Spleen (tissue), 11 donors: ENCODE results near the gene AMN1. TPM values are rescaled to one million over a fixed set of nuclear protein-coding genes. Genes with fewer than 3 reads are reported as not detected.
A peak's percentile ranks its signal among the peaks of the same experiment; 100 is the strongest.

Experiments used
- DNase-seq: peaks from one replicate; pipeline ENCODE4 v3.0.0-alpha.2; 2020
- H3K27ac ChIP-seq, 8 donors: fragments of 200-600 bp; sonication (generic) in 7 of 8; 1 replicate in 4 of 8; 2 replicates in 4 of 8; pipeline versions ENCODE4 v1.5.0 to v1.8.0; 2016 to 2021; ENCODE audit warnings: inconsistent platforms in 4 of 8, mild to moderate bottlenecking in 4 of 8, moderate library complexity in 1 of 8
- H3K27me3 ChIP-seq, 7 donors: fragments of 200-600 bp; sonication (generic) in 6 of 7; replicated peaks in 1 of 7; 1 replicate in 4 of 7; 2 replicates in 3 of 7; pipeline versions ENCODE4 v1.5.0 to v1.8.0; 2016 to 2021; ENCODE audit warnings: inconsistent platforms in 3 of 7, mild to moderate bottlenecking in 1 of 7
- H3K36me3 ChIP-seq, 6 donors: fragments of 200-600 bp; sonication (generic) in 5 of 6; 1 replicate in 4 of 6; 2 replicates in 2 of 6; pipeline versions ENCODE4 v1.5.0 to v1.8.0; 2016 to 2021; ENCODE audit warnings: inconsistent platforms in 2 of 6
- H3K4me1 ChIP-seq, 6 donors: fragments of 200-600 bp; sonication (generic) in 5 of 6; 1 replicate in 3 of 6; 2 replicates in 3 of 6; pipeline versions ENCODE4 v1.5.0 to v1.8.0; 2016 to 2021; ENCODE audit warnings: inconsistent platforms in 3 of 6
- H3K4me3 ChIP-seq, 8 donors: fragments of 200-600 bp; sonication (generic) in 7 of 8; 1 replicate in 4 of 8; 2 replicates in 4 of 8; pipeline versions ENCODE4 v1.5.0 to v1.8.0; 2016 to 2021; ENCODE audit warnings: inconsistent platforms in 4 of 8, mild to moderate bottlenecking in 4 of 8, moderate library complexity in 2 of 8
- H3K9me3 ChIP-seq, 8 donors: fragments of 200-600 bp; sonication (generic) in 7 of 8; 1 replicate in 4 of 8; 2 replicates in 4 of 8; pipeline versions ENCODE4 v1.5.0 to v1.8.0; 2016 to 2021; ENCODE audit warnings: inconsistent platforms in 4 of 8
- CTCF ChIP-seq, 11 experiments: fragments of 200-600 bp in 7 of 11; fragments of 450-650 bp in 4 of 11; sonication (generic) in 4 of 11; IDR thresholded peaks in 8 of 11; conservative IDR thresholded peaks in 3 of 11; 1 replicate in 7 of 11; 2 replicates in 4 of 11; pipeline versions ENCODE4 v1.4.0 to v1.8.0; 2016 to 2021; ENCODE audit warnings: antibody characterized with exemption in 11 of 11, inconsistent platforms in 4 of 11, mild to moderate bottlenecking in 1 of 11
- POLR2A ChIP-seq, 3 donors: fragments of 450-650 bp; IDR thresholded peaks; one replicate each; pipeline ENCODE4 v1.5.1; 2017; ENCODE audit warnings: antibody characterized with exemption in 3 of 3, mild to moderate bottlenecking in 1 of 3
- POLR2AphosphoS5 ChIP-seq, 3 donors: sonication (generic); formaldehyde crosslinking; IDR thresholded peaks; one replicate each; pipeline ENCODE4 v1.5.1; 2017; ENCODE audit warnings: antibody characterized with exemption in 3 of 3
- WGBS, 5 donors: extraction: QIAGEN DNeasy Blood & Tissue Kit in 3 of 5; methylation state at CpG; one replicate each; pipeline versions ENCODE4 v1.1.5 to v1.1.7; 2013 to 2018; 5-methylcytosine and 5-hydroxymethylcytosine counted together
- intact Hi-C: fragments of 100-400 bp; cut with DNase I; formaldehyde crosslinking; loops from one replicate; pipeline ENCODE4 v1.15.0; 2023; ENCODE audit warnings: low total_unique reads
- polyA plus RNA-seq, 3 donors: library from polyadenylated mRNA; stranded (reverse); fragments of 200-250 nt; gene quantifications; one replicate each; pipeline ENCODE4 v1.2.1, GENCODE V29; 2013
- total RNA-seq, 7 donors: library from RNA; depleted of rRNA in 3 of 7; stranded (reverse); fragments of >200 nt in 3 of 7; fragmentation: NEBNext Ultra II Directional in 4 of 7; extraction: Animal tissue kit (Norgen Biotek cat#: 25700) in 4 of 7; gene quantifications; one replicate each; pipeline versions ENCODE4 v1.1.0 to v1.2.1, GENCODE V29; 2016 to 2021
- donor health status: healthy with polysubstance abuse.
- donor health status: DM: no; HTN: no; CAD: no; lungs with moderate emphysema.
- donor health status: DM: no; HTN: no; CAD: no.
- donor health status: Bipolar disorder and iron deficiency.
- donor health status: healthy.
- donor health status: DM: no; HTN: no; CAD: no.
- donor health status: DM: yes; HTN: yes; CAD: no.

AMN1 gene
- total and polyA plus RNA-seq, 10 donors, result 12.9 to 27.4 (median 16.1) TPM

- H3K36me3 ChIP-seq, result peaks cover 0 to 8% (median 0%) of the 10 kb centered on the region in 6 donors
Measured at GRCh38 chr12:31659087-31659942, 69.5 kb downstream of the AMN1 start, which contains the start of gene ETFBKMT. TSS of gene ETFBKMT (plus strand) at chr12:31659688. CDS start at chr12:31661954, 2,266 bp downstream.

GRCh38 chr12:31658471-31659086 lies 70.2 kb downstream of the AMN1 start:
- intact Hi-C loops, result loop anchor here (10.0 kb wide), 2 partner anchors 656 to 1016 kb away; partner anchors contain the start of gene DNM1L
- H3K27me3 ChIP-seq, result no peaks in the 10 kb centered on the region
- 18 to 22% (median 19%) methylated on average over 11 of the region's 11 CpGs for WGBS, 5 donors
- H3K4me3 ChIP-seq, result peak overlapping the region; percentile 33 to 83 (median 54)
- no peak for DNase-seq
- H3K4me1 ChIP-seq, result peaks cover 0 to 35% (median 14%) of the 10 kb centered on the region in 6 donors
- no peaks in the 10 kb centered on the region for H3K9me3 ChIP-seq
- peak overlapping the region; percentile 91 to 99 (median 96) for H3K27ac ChIP-seq
- no peak for TF ChIP-seq POLR2A (IDR thresholded peaks at IDR 0.05)
- no peak for TF ChIP-seq POLR2AphosphoS5 (IDR thresholded peaks at IDR 0.05)
- TF ChIP-seq CTCF (IDR thresholded peaks at IDR 0.05 in 8 of 11, conservative IDR thresholded peaks at IDR 0.05 in 3 of 11), result no peak
- H3K36me3 ChIP-seq, result peaks cover 0 to 8% (median 0%) of the 10 kb centered on the region in 6 donors

More at GRCh38 chr12:31659087-31659942, 69.5 kb downstream of the AMN1 start, which contains the start of gene ETFBKMT:
- peak within 1 kb of the TSS; percentile 33 to 83 (median 54) for H3K4me3 ChIP-seq
- H3K9me3 ChIP-seq, result no peaks in the 10 kb centered on the region
- H3K27me3 ChIP-seq, result no peaks in the 10 kb centered on the region
- TF ChIP-seq POLR2AphosphoS5 (IDR thresholded peaks at IDR 0.05), result peak; percentile 86 to 92 (median 91)
- peak in 9 of 11 experiments; percentile 41 to 78 (median 67) for TF ChIP-seq CTCF (IDR thresholded peaks at IDR 0.05 in 8 of 11, conservative IDR thresholded peaks at IDR 0.05 in 3 of 11)
- TF ChIP-seq POLR2A (IDR thresholded peaks at IDR 0.05), result peak in 1 of 3 donors; percentile 77
- peak; percentile 97 for DNase-seq
- WGBS, 5 donors, result 3 to 7% (median 6%) methylated on average over 47 of the region's 47 CpGs
- peak within 1 kb of the TSS; percentile 91 to 99 (median 96) for H3K27ac ChIP-seq
- intact Hi-C loops, result loop anchor here (10.0 kb wide), 2 partner anchors 655 to 1015 kb away; partner anchors contain the start of gene DNM1L
- H3K4me1 ChIP-seq, result peaks cover 0 to 31% (median 12%) of the 10 kb centered on the region in 6 donors

- H3K36me3 ChIP-seq, result no peaks in the 10 kb centered on the region
- no peaks in the 10 kb centered on the region for H3K27me3 ChIP-seq
- 73 to 97% (median 87%) methylated on average over 1 of the region's 1 CpG for WGBS, 5 donors
- intact Hi-C loops, result loop anchor here (10.0 kb wide), 2 partner anchors 659 to 1019 kb away; partner anchors contain the start of gene DNM1L
- no peak overlapping the region for H3K27ac ChIP-seq
- DNase-seq, result no peak
- no peak for TF ChIP-seq POLR2AphosphoS5 (IDR thresholded peaks at IDR 0.05)
- TF ChIP-seq CTCF (IDR thresholded peaks at IDR 0.05 in 8 of 11, conservative IDR thresholded peaks at IDR 0.05 in 3 of 11), result no peak
- TF ChIP-seq POLR2A (IDR thresholded peaks at IDR 0.05), result no peak
- H3K9me3 ChIP-seq, result no peaks in the 10 kb centered on the region
- H3K4me3 ChIP-seq, result no peak overlapping the region
- H3K4me1 ChIP-seq, result peaks cover 0 to 40% (median 25%) of the 10 kb centered on the region in 6 donors
Measured at GRCh38 chr12:31655792-31656191, 73.0 kb downstream of the AMN1 start.
